Measurements from ENCODE around the gene CYP19A1.

GRCh38 chr15:51232581-51232980, 105.8 kb downstream of the CYP19A1 start:
- TF ChIP-seq, protein P1, sequence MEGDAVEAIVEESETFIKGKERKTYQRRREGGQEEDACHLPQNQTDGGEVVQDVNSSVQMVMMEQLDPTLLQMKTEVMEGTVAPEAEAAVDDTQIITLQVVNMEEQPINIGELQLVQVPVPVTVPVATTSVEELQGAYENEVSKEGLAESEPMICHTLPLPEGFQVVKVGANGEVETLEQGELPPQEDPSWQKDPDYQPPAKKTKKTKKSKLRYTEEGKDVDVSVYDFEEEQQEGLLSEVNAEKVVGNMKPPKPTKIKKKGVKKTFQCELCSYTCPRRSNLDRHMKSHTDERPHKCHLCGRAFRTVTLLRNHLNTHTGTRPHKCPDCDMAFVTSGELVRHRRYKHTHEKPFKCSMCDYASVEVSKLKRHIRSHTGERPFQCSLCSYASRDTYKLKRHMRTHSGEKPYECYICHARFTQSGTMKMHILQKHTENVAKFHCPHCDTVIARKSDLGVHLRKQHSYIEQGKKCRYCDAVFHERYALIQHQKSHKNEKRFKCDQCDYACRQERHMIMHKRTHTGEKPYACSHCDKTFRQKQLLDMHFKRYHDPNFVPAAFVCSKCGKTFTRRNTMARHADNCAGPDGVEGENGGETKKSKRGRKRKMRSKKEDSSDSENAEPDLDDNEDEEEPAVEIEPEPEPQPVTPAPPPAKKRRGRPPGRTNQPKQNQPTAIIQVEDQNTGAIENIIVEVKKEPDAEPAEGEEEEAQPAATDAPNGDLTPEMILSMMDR (IDR thresholded peaks at IDR 0.05) = no peak
- TF ChIP-seq EZH2phosphoT487 (IDR thresholded peaks at IDR 0.05) = no peak
